Lung microvascular endothelial cell (primary cell): ENCODE results near the gene GOLGA6A. TPM values are rescaled to one million over a fixed set of nuclear protein-coding genes. Genes with fewer than 3 reads are reported as not detected.
"Not testable (repeated sequence)": the region's sequence is repeated elsewhere in the genome, so short reads cannot be mapped to it uniquely, and the experiment has no call there.

Source experiments
- DNase-seq, 2 donors: peaks; one replicate each; pipeline versions ENCODE4 v3.0.0 to v3.0.0-alpha.2; 2010; ENCODE audit warnings: low read depth in 2 of 2
- total RNA-seq: library from RNA; depleted of rRNA; stranded (reverse); fragments of >200 nt; gene quantifications from 2 replicates; pipeline ENCODE4 v1.2.1, GENCODE V29; 2014

The GOLGA6A gene
- total RNA-seq, 1 donor from 2014 or later, result not detected

DNA sequence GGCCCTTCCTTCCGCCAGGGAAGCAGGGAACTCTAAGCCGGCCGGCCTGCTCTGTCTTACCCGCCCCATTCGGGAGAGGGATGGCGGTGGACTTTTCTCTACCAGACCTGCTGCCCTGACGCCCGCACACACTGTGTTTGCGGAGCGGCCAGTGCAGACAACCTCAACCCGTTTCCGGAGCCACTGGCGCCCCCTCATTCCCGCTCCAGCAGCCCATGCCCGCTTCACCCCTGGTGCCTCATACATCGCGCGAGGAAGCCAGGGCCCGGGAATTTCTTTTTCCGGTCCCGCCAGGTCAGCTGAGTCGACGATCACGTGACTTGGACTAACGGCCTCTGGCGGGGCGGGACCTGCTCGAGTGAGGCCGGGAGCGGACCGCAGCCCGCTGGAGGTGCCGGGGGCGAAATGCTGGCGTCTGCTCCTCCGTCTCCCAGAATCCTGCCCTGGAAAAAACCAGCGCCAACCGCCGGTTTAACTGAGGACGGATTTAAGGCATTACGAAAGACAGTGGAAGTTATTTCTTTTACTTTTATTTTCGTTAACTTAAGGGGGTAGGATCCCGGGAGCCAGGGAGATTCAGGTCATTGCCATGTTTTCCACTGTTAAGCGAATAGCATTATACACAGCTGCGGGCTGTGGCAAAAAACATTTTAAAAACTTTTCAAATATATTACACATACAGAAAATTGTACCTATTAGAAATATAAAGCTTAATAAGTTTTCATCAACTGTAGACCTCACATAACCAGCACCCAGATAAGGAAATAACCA is 17.8 kb upstream of the GOLGA6A start:
- DNase-seq, result peak; percentile 86 to 88

GRCh38 chr15:74096753-74097474 is 14.6 kb upstream of the GOLGA6A start:
- not testable (repeated sequence) for DNase-seq

- DNase-seq, result not testable (repeated sequence)
These were observed 13.3 kb upstream of the GOLGA6A start for GRCh38 chr15:74095610-74096009.

- DNase-seq, result not testable (repeated sequence)
These were observed 12.2 kb upstream of the GOLGA6A start for GRCh38 chr15:74094567-74094966.

- not testable (repeated sequence) for DNase-seq
These were observed 6.6 kb downstream of the GOLGA6A start for GRCh38 chr15:74075781-74076180.

GRCh38 chr15:74072614-74073337 is 9.6 kb downstream of the GOLGA6A start:
- not testable (repeated sequence) for DNase-seq

- not testable (repeated sequence) for DNase-seq
These were observed 10.2 kb downstream of the GOLGA6A start for GRCh38 chr15:74072132-74072531.

- not testable (repeated sequence) for DNase-seq
These were observed 10.7 kb downstream of the GOLGA6A start for GRCh38 chr15:74071645-74072044.

GRCh38 chr15:74065684-74066411 is 16.5 kb downstream of the GOLGA6A start:
- not testable (repeated sequence) for DNase-seq

GRCh38 chr15:74064822-74065221 is 17.5 kb downstream of the GOLGA6A start:
- not testable (repeated sequence) for DNase-seq

- not testable (repeated sequence) for DNase-seq
These were observed 18.2 kb downstream of the GOLGA6A start for GRCh38 chr15:74064183-74064582.

DNA sequence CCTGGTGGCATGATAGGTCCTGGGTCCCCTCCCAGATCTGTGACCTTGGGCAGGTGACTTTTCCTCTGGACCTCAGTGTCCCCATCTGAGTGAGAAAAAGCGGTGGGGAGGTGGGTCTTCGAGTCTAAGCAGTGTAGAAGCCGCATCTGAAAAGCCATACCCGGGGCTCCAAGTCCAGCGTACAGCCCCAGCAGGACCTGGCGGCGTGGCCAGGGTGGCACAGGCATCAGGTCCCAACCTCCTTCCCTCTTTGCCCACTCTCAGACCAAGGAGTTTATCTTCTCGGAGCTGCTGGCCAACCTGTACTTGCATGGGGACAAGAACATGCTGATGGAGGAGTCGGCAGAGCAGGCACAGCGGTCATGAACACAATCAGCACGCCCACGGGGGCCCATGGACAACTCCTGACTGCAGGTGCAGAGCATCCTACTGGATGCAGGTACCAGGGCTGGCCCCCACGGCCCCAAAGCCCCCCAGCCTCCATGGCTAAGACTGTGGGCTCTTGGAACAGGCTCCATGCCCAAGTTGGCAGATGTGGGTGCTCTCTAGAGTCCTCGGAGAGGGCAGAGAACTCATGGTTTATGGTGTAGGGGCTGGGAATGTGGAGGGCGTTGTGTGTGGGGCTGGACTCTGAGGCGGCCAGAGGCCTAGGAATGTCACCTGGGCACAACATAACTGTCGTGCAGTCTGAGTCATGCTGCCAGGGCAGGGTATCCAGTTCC is 18.8 kb downstream of the GOLGA6A start:
- DNase-seq, result not testable (repeated sequence)

GRCh38 chr15:74062671-74063070 is 19.7 kb downstream of the GOLGA6A start:
- no peak for DNase-seq

DNA sequence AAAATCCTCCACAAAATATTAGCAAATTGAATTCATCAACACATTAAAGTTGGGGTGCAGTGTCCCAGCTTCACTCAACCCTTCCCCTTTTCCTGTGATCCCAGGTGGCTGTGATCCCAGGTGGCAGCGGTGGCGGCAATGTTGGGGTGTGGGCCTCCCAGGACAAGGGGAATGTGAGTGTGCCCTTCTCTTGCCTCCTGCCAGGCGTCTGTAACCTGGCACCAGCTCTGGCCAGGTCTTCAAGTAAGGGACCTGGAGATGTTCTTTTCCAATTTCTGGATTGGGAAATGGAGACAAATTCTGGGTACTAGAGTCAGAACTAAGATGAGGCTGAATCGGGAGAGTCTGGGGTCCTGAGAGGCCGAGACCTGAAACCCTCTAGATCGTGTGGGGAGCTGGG is 20.1 kb downstream of the GOLGA6A start:
- DNase-seq, result no peak

GRCh38 chr15:74060251-74060650 is 22.1 kb downstream of the GOLGA6A start:
- DNase-seq, result no peak

DNA sequence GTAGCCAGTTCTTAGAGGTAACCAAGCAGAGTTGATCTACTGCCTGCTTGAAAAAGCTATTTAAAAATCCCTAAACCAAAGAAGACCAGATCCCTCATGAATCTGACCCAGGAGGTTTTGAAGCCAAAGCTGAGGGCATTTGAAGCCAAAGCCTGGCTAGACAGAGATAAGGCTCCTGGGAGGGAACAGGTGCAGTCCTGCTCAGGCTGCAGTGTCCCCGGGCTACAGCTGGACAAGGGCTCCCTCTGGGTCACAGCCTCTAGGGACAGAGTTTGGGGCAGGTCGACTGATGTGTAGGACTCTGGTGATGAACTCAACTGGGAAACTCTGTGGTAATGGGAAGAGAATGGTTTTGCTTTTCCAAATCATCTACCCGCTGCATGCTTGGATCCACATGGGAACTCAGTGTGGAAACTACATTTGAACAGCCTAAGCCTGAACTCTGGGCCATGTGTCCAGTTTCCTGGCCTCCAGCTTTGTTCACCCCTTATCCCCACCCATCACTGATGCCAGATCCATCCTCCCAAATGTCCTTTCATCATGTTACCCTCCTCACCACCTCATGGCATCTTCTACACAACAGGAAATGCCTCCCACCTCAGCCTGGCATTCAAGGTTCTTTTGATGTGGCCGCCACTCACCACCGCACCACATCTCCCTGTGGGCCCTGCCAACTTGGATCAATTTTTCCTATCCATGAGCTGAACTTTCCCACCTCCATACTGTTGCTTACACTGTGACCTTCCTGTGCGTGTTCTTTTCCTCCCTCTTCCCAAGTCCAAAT is 23.1 kb downstream of the GOLGA6A start:
- DNase-seq, result not testable (repeated sequence)

DNA sequence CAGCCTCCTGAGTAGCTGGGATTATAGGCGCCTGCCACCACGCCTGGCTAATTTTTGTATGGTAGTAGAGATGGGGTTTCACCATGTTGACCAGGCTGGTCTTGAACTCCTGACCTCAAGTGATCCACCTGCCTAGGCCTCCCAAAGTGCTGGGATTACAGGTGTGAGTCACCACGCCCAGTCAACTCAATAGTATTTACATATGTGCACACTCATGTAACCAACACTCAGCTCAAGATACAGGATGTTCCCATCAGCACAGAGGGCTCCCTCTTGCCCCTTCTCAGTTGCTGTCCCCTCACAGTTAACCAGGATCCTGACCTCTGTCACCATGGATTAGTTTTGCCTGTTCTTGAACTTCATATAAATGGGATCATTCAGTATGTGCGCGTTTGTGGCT is 26.0 kb downstream of the GOLGA6A start:
- not testable (repeated sequence) for DNase-seq

GRCh38 chr15:74055804-74056203 is 26.5 kb downstream of the GOLGA6A start:
- DNase-seq, result no peak

GRCh38 chr15:74053941-74054529 is 28.3 kb downstream of the GOLGA6A start:
- peak; percentile 44 to 63 for DNase-seq
